Activated CD4-positive, alpha-beta T cell treated with anti-CD3 and anti-CD28 coated beads, Interleukin-2, amount 50 U/mL, for 4 hours (primary cell): ENCODE measurements around the gene PLA2G4E.

Experiments
- DNase-seq, 2 experiments: peaks; one replicate each; pipeline ENCODE4 v3.0.0-alpha.2; 2020

PLA2G4E gene

DNA sequence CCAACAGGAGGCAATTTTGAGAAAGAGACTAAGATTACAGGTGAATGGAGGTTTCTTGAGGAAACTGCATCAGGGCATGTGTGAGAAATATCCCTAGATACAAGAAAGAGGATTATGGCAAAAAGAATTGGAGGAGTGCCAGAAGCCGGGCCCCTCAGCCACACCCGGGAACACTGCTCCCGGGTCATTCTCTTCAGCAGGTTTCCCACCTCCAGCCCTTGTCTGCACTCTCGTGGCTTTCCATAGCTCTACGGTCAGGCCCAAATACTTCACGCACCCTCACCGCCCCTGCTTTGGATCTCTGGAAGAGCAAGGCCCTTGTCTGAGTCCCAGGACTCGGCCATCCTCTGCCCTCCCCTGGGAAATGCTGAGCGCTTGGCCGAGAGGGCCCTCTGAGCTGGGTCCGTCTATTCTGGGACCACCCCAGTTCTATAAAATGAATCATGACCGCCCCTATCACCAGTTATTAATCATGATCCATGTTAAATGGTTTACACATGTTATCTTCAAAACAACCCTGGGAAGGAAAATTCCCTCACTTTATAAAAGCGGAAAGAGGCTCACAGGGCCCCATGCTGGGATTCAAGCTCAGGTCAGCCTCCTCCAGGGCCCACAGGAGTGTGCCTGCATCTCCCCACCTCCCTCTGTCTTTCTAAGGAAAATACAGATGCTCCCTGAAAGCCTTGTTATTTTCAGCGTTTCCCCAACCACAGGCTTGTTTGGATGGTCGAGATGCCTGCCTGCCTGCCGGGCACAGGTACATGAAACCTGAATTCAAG lies 88.1 kb downstream of the PLA2G4E start:
- no peak for DNase-seq

GRCh38 chr15:41932101-41932500 lies 88.7 kb downstream of the PLA2G4E start:
- DNase-seq = no peak
